ENCODE data around the gene ACO1.

The ACO1 gene

GRCh38 chr9:32382565-32383320 is 1.7 kb upstream of the ACO1 start:
- H3K4me3 ChIP-seq (ENCODE audit: low read depth, low read length): no peak overlapping the region

- peak overlapping the region; percentile 52 for H3K4me3 ChIP-seq (ENCODE audit: low read depth, low read length)
These were observed 460 bp upstream of the ACO1 start for GRCh38 chr9:32384002-32384363.

- H3K4me3 ChIP-seq (ENCODE audit: low read depth, low read length): peak overlapping the region; percentile 75
These were observed 875 bp downstream of the ACO1 start for GRCh38 chr9:32385152-32385884.

GRCh38 chr9:32385885-32386283 is 1.4 kb downstream of the ACO1 start:
- no peak overlapping the region for H3K4me3 ChIP-seq (ENCODE audit: low read depth, low read length)

GRCh38 chr9:32387256-32387655 is 2.8 kb downstream of the ACO1 start:
- no peak overlapping the region for H3K4me3 ChIP-seq (ENCODE audit: low read depth, low read length)

- H3K4me3 ChIP-seq (ENCODE audit: low read depth, low read length): no peak overlapping the region
These were observed 4.9 kb downstream of the ACO1 start for GRCh38 chr9:32389365-32389764.

- no peak overlapping the region for H3K4me3 ChIP-seq (ENCODE audit: low read depth, low read length)
These were observed 9.5 kb downstream of the ACO1 start for GRCh38 chr9:32393911-32394310.

GRCh38 chr9:32394381-32395049 is 10.1 kb downstream of the ACO1 start:
- H3K4me3 ChIP-seq (ENCODE audit: low read depth, low read length): no peak overlapping the region

- H3K4me3 ChIP-seq (ENCODE audit: low read depth, low read length): no peak overlapping the region
These were observed 11.2 kb downstream of the ACO1 start for GRCh38 chr9:32395510-32396216.

GRCh38 chr9:32398207-32398606 is 13.8 kb downstream of the ACO1 start:
- H3K4me3 ChIP-seq (ENCODE audit: low read depth, low read length): no peak overlapping the region

- H3K4me3 ChIP-seq (ENCODE audit: low read depth, low read length): no peak overlapping the region
These were observed 14.8 kb downstream of the ACO1 start for GRCh38 chr9:32399110-32399815.

GRCh38 chr9:32401488-32401887 is 17.0 kb downstream of the ACO1 start:
- no peak overlapping the region for H3K4me3 ChIP-seq (ENCODE audit: low read depth, low read length)

GRCh38 chr9:32403567-32404260 is 19.3 kb downstream of the ACO1 start:
- no peak overlapping the region for H3K4me3 ChIP-seq (ENCODE audit: low read depth, low read length)

GRCh38 chr9:32404402-32404801 is 20.0 kb downstream of the ACO1 start:
- no peak overlapping the region for H3K4me3 ChIP-seq (ENCODE audit: low read depth, low read length)

GRCh38 chr9:32404856-32405255 is 20.4 kb downstream of the ACO1 start:
- H3K4me3 ChIP-seq (ENCODE audit: low read depth, low read length): no peak overlapping the region

GRCh38 chr9:32405506-32405905 is 21.1 kb downstream of the ACO1 start:
- no peak overlapping the region for H3K4me3 ChIP-seq (ENCODE audit: low read depth, low read length)

- no peak overlapping the region for H3K4me3 ChIP-seq (ENCODE audit: low read depth, low read length)
These were observed 21.6 kb downstream of the ACO1 start for GRCh38 chr9:32406046-32406445.

GRCh38 chr9:32411753-32412152 is 27.3 kb downstream of the ACO1 start:
- no peak overlapping the region for H3K4me3 ChIP-seq (ENCODE audit: low read depth, low read length)

GRCh38 chr9:32412440-32412839 is 28.0 kb downstream of the ACO1 start:
- no peak overlapping the region for H3K4me3 ChIP-seq (ENCODE audit: low read depth, low read length)

- no peak overlapping the region for H3K4me3 ChIP-seq (ENCODE audit: low read depth, low read length)
These were observed 29.0 kb downstream of the ACO1 start for GRCh38 chr9:32413424-32413823.
